Parathyroid adenoma (tissue), 2 donors: ENCODE data around the gene ASTN2.

Experiments
- H2AFZ ChIP-seq: fragments of 300-600 bp; sonication (generic); one replicate; pipeline ENCODE4 v1.7.0; 2017; ENCODE audit warnings: antibody characterized with exemption, mild to moderate bottlenecking
- H3K27ac ChIP-seq: fragments of 300-600 bp; sonication (generic); one replicate; pipeline ENCODE4 v1.7.0; 2017
- H3K27me3 ChIP-seq: fragments of 300-600 bp; sonication (generic); one replicate; pipeline ENCODE4 v1.7.0; 2017; ENCODE audit warnings: low read length; ENCODE audit not compliant: control insufficient read depth, insufficient read depth
- H3K36me3 ChIP-seq: fragments of 300-600 bp; sonication (generic); one replicate; pipeline ENCODE4 v1.7.0; 2017; ENCODE audit warnings: low read length; ENCODE audit not compliant: control insufficient read depth, insufficient read depth
- H3K4me1 ChIP-seq: fragments of 300-600 bp; sonication (generic); one replicate; pipeline ENCODE4 v1.7.0; 2017; ENCODE audit warnings: control low read depth
- H3K4me2 ChIP-seq: fragments of 300-600 bp; sonication (generic); one replicate; pipeline ENCODE4 v1.7.0; 2017; ENCODE audit warnings: low read length
- H3K4me3 ChIP-seq: fragments of 300-600 bp; sonication (generic); one replicate; pipeline ENCODE4 v1.7.0; 2017; ENCODE audit warnings: low read depth, low read length
- H3K79me2 ChIP-seq: fragments of 300-600 bp; sonication (generic); one replicate; pipeline ENCODE4 v1.7.0; 2017; ENCODE audit warnings: control low read depth
- H3K9ac ChIP-seq: fragments of 300-600 bp; sonication (generic); one replicate; pipeline ENCODE4 v1.7.0; 2017; ENCODE audit warnings: mild to moderate bottlenecking
- H3K9me3 ChIP-seq: fragments of 300-600 bp; sonication (generic); one replicate; pipeline ENCODE4 v1.7.0; 2017; ENCODE audit warnings: low read length; ENCODE audit not compliant: control insufficient read depth
- CTCF ChIP-seq: fragments of 300-600 bp; sonication (generic); IDR thresholded peaks from one replicate; pipeline ENCODE4 v1.7.0; 2017; ENCODE audit warnings: antibody characterized with exemption, mild to moderate bottlenecking
- donor health status: primary hyperparathyroidism.

Gene ASTN2

DNA sequence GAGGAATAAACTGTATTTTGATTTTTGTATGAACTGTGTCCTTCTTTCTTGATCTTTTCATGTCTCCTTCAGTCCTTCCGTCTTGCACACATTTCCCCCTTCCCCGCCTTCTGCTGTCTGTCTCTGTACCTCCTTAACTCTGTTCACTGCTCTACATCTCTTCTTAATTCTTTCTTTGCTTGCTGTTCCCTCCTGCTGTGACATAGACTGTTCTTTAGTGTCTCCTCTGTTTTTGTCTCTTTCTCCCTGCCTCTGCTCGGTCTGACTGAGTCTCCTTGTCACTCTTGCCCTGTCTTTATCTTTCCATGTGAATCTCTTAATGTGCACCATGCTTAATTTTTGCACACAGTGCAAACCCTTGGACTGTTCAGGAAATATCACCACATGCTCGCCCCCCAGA is 614.8 kb downstream of the ASTN2 start:
- H3K4me1 ChIP-seq, result peaks cover 3% of the 10 kb centered on the region
- H3K79me2 ChIP-seq, result no peaks in the 10 kb centered on the region
- no peaks in the 10 kb centered on the region for H3K27me3 ChIP-seq
- H2AFZ ChIP-seq, result no peak overlapping the region
- no peak overlapping the region for H3K9ac ChIP-seq
- no peaks in the 10 kb centered on the region for H3K36me3 ChIP-seq
- H3K4me2 ChIP-seq, result no peak overlapping the region
- no peaks in the 10 kb centered on the region for H3K9me3 ChIP-seq
- no peak overlapping the region for H3K4me3 ChIP-seq
- H3K27ac ChIP-seq, result no peak overlapping the region
- TF ChIP-seq CTCF, result no peak

- Histone ChIP-seq H3K79me2 (no peaks in the 10 kb centered on the region), H3K36me3 (no peaks in the 10 kb centered on the region), H3K4me1 (peaks cover 3% of the 10 kb centered on the region), H3K4me2 (no peak overlapping the region), H3K9ac (no peak overlapping the region), H2AFZ (no peak overlapping the region), H3K27me3 (no peaks in the 10 kb centered on the region), H3K27ac (no peak overlapping the region), H3K4me3 (no peak overlapping the region), H3K9me3 (no peaks in the 10 kb centered on the region)
- no peak for TF ChIP-seq CTCF
These were observed 616.3 kb downstream of the ASTN2 start for GRCh38 chr9:116798521-116798920.

- H3K79me2 ChIP-seq, result no peaks in the 10 kb centered on the region
- no peaks in the 10 kb centered on the region for H3K27me3 ChIP-seq
- peaks cover 3% of the 10 kb centered on the region for H3K4me1 ChIP-seq
- no peak overlapping the region for H2AFZ ChIP-seq
- no peak overlapping the region for H3K4me2 ChIP-seq
- no peak overlapping the region for H3K9ac ChIP-seq
- no peak overlapping the region for H3K27ac ChIP-seq
- no peak for TF ChIP-seq CTCF
- no peaks in the 10 kb centered on the region for H3K9me3 ChIP-seq
- H3K36me3 ChIP-seq, result no peaks in the 10 kb centered on the region
- H3K4me3 ChIP-seq, result no peak overlapping the region
These were observed 617.6 kb downstream of the ASTN2 start for GRCh38 chr9:116797276-116797675.

GRCh38 chr9:116796669-116797068 is 618.2 kb downstream of the ASTN2 start:
- no peaks in the 10 kb centered on the region for H3K36me3 ChIP-seq
- no peaks in the 10 kb centered on the region for H3K27me3 ChIP-seq
- no peaks in the 10 kb centered on the region for H3K79me2 ChIP-seq
- no peak overlapping the region for H2AFZ ChIP-seq
- H3K27ac ChIP-seq, result no peak overlapping the region
- H3K4me3 ChIP-seq, result no peak overlapping the region
- no peak for TF ChIP-seq CTCF
- H3K4me2 ChIP-seq, result no peak overlapping the region
- H3K9me3 ChIP-seq, result no peaks in the 10 kb centered on the region
- no peak overlapping the region for H3K9ac ChIP-seq
- peaks cover 3% of the 10 kb centered on the region for H3K4me1 ChIP-seq

DNA sequence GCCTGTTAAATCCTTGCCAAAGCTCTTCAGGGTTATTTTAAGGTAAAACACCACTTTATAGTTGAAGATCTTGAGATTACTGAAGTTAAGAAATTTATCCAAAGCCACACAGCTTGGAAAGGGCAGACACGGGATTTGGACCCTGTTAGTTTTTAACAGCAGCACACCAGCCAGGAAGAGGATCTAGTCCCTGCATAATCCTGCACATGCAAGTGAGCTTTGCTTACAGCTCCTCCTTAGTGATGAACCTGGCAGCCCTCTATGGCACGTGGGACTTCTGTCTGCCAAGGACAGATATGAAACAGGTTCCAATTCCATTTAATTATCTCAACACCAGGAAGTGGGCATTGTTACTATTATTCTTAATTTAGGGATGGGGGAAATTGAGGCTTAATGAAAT is 619.0 kb downstream of the ASTN2 start:
- Histone ChIP-seq H3K4me3 (no peak overlapping the region), H3K36me3 (no peaks in the 10 kb centered on the region), H3K27ac (no peak overlapping the region), H3K4me2 (no peak overlapping the region), H3K9me3 (no peaks in the 10 kb centered on the region), H3K79me2 (no peaks in the 10 kb centered on the region), H2AFZ (no peak overlapping the region), H3K27me3 (no peaks in the 10 kb centered on the region), H3K9ac (no peak overlapping the region), H3K4me1 (peaks cover 3% of the 10 kb centered on the region)
- TF ChIP-seq CTCF, result no peak
